Right lung (tissue), 5 donors: ENCODE measurements around the gene AHCY. TPM values are rescaled to one million over a fixed set of nuclear protein-coding genes. Genes with fewer than 3 reads are reported as not detected.

ENCODE experiments used
- polyA plus RNA-seq, 5 donors: library from polyadenylated mRNA; unstranded; fragments of 120-200 nt; gene quantifications; one replicate each; pipeline versions ENCODE4 v1.2.1 to v1.2.3, GENCODE V29; 2013; ENCODE audit warnings: inconsistent platforms in 1 of 5, low replicate concordance in 1 of 5; ENCODE audit not compliant: insufficient read length in 5 of 5, insufficient read depth in 1 of 5

Gene AHCY
- polyA plus RNA-seq, 5 donors = 99.0 to 126 (median 110) TPM

Other genes with a start within 250 kb of the AHCY start
- gene EIF2S2, start 191.1 kb downstream of the AHCY start, polyA plus RNA-seq = 10 to 100 TPM; 41.6 to 47.5 (median 46.5) TPM
- under 1 TPM in 3 of 5 donors, not detected in 2; 0.32 to 0.36 (median 0.33) TPM for gene ASIP, start 61.9 kb downstream of the AHCY start, polyA plus RNA-seq
- 10 to 100 TPM; 28.0 to 49.2 (median 43.7) TPM for gene ITCH, start 59.9 kb upstream of the AHCY start, polyA plus RNA-seq
- 100 to 1,000 TPM; 137 to 175 (median 150) TPM for gene DYNLRB1, start 213.1 kb upstream of the AHCY start, polyA plus RNA-seq